ENCODE measurements around the gene SYNE4. TPM values are rescaled to one million over a fixed set of nuclear protein-coding genes. Genes with fewer than 3 reads are reported as not detected.
A peak's percentile ranks its signal among the peaks of the same experiment; 100 is the strongest.

Gene SYNE4
- total and polyA plus RNA-seq, 3 donors from 2014 or later: 0.68 to 1.8 (median 1.3) TPM

- intact Hi-C loops (cut with DNase I; ENCODE audit: low total_unique reads): no loop called here
- Histone ChIP-seq H3K9me3 (no peaks in the 10 kb centered on the region), H3K36me3 (ENCODE audit: low read depth, missing control alignments) (no peaks in the 10 kb centered on the region), H3K27me3 (no peaks in the 10 kb centered on the region), H3K27ac (peak within 1 kb of the TSS; percentile 59 to 77), H3K4me1 (peaks cover 13% of the 10 kb centered on the region), H3K4me3 (peak within 1 kb of the TSS; percentile 80 to 92)
- WGBS, 2 donors: 0% methylated on average over 6 to 45 of the region's 97 CpGs
- DNase-seq: peak; percentile 98
- TF ChIP-seq POLR2A (IDR thresholded peaks at IDR 0.05): no peak
- TF ChIP-seq, protein P1, sequence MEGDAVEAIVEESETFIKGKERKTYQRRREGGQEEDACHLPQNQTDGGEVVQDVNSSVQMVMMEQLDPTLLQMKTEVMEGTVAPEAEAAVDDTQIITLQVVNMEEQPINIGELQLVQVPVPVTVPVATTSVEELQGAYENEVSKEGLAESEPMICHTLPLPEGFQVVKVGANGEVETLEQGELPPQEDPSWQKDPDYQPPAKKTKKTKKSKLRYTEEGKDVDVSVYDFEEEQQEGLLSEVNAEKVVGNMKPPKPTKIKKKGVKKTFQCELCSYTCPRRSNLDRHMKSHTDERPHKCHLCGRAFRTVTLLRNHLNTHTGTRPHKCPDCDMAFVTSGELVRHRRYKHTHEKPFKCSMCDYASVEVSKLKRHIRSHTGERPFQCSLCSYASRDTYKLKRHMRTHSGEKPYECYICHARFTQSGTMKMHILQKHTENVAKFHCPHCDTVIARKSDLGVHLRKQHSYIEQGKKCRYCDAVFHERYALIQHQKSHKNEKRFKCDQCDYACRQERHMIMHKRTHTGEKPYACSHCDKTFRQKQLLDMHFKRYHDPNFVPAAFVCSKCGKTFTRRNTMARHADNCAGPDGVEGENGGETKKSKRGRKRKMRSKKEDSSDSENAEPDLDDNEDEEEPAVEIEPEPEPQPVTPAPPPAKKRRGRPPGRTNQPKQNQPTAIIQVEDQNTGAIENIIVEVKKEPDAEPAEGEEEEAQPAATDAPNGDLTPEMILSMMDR (IDR thresholded peaks at IDR 0.05): no peak
These were observed 13.3 kb downstream of the SYNE4 start, which contains the start of gene SDHAF1 for GRCh38 chr19:35995048-35995993. Gene SDHAF1, plus strand, starts transcription at chr19:35995188. Its CDS starts 87 bp downstream, at chr19:35995275.

DNA sequence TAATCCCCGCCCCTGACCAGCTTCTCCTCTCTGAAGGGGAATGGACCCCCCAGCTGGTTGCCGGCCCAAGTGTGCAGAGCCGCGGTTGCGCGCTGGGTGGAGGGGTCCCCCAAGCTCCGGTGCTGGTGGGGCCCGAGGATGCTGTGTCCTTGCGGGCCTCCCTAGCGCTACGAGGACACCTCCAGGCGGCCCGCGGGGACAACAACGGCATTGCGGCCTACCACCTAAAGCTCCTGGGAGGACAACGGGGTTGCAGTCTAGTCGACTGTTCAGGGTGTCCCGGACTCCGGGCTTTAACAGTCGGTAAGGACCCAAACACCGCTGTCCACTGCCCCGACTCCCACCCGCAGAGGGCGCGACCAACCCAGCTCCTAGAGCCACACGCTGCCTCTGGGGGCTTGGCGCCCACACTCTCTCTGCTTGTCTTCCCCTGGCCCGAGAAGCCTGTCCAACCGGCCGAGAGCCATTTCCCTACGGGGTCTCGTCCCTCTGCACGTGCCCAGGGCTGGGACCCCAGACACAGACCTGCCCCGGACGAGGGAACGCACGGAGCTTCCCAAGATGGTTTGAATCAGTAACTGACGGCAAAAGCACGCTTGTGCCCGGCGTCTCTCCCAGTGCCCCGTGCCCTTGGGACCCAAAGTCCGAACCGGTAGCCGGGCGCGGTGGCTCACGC is 14.6 kb downstream of the SYNE4 start:
- Histone ChIP-seq H3K36me3 (ENCODE audit: low read depth, missing control alignments) (no peaks in the 10 kb centered on the region), H3K27ac (peak overlapping the region; percentile 59 to 77), H3K9me3 (no peaks in the 10 kb centered on the region), H3K4me1 (peaks cover 13% of the 10 kb centered on the region), H3K4me3 (peak overlapping the region; percentile 80 to 92), H3K27me3 (no peaks in the 10 kb centered on the region)
- intact Hi-C loops (cut with DNase I; ENCODE audit: low total_unique reads): no loop called here
- TF ChIP-seq POLR2A (IDR thresholded peaks at IDR 0.05): no peak
- TF ChIP-seq, protein P1 (IDR thresholded peaks at IDR 0.05): no peak
- no peak for DNase-seq
- WGBS, 2 donors: 15 to 24% methylated on average over 22 to 48 of the region's 49 CpGs

- Histone ChIP-seq H3K36me3 (ENCODE audit: low read depth, missing control alignments) (no peaks in the 10 kb centered on the region), H3K4me1 (peaks cover 13% of the 10 kb centered on the region), H3K9me3 (no peaks in the 10 kb centered on the region), H3K27me3 (no peaks in the 10 kb centered on the region), H3K27ac (no peak overlapping the region), H3K4me3 (no peak overlapping the region)
- TF ChIP-seq, protein P1 (IDR thresholded peaks at IDR 0.05): no peak
- TF ChIP-seq POLR2A (IDR thresholded peaks at IDR 0.05): no peak
- WGBS, 2 donors: 82 to 87% methylated on average over 8 of the region's 8 CpGs
- no peak for DNase-seq
- intact Hi-C loops (cut with DNase I; ENCODE audit: low total_unique reads): no loop called here
These were observed 15.5 kb downstream of the SYNE4 start for GRCh38 chr19:35992907-35993765.

DNA sequence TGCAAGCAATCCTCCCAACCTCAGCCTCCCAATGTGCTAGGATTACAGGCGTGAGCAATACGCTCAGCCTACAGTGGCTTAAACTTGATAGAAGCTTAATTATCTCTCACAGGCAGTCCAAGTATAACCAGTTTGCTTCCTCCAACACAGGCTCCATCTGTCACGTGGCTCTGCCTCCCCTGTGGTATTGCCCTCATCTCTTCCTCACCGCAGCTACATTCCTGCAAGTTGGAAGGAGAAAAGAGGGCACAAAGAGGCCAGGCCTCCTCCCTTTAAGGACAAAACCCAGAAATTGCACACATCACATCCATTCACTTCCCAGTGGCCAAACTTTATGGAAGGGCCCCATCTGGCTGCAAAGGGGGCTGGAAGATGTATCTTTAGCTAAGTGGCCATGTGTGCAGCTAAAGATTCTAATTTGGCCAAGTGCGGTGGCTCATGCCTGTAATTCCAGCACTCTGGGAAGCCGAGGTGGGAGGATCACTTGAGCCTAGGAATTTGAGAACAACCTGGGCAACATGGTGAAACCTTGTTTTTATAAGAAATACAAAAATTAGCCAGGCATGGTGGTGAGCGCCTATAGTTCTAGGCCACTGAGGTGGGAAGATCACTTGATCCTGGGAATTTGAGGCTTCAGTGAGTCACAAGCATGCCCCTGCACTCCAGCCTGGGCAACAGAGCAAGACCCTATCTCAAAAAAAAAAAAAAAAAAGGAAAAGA is 16.7 kb downstream of the SYNE4 start:
- H3K4me1 ChIP-seq: peaks cover 13% of the 10 kb centered on the region
- no peak overlapping the region for H3K4me3 ChIP-seq
- no peak overlapping the region for H3K27ac ChIP-seq
- intact Hi-C loops (cut with DNase I; ENCODE audit: low total_unique reads): no loop called here
- 77 to 78% methylated on average over 7 of the region's 7 CpGs for WGBS, 2 donors
- H3K36me3 ChIP-seq (ENCODE audit: low read depth, missing control alignments): no peaks in the 10 kb centered on the region
- no peak for TF ChIP-seq POLR2A (IDR thresholded peaks at IDR 0.05)
- TF ChIP-seq, protein P1 (IDR thresholded peaks at IDR 0.05): no peak
- H3K27me3 ChIP-seq: no peaks in the 10 kb centered on the region
- no peaks in the 10 kb centered on the region for H3K9me3 ChIP-seq
- no peak for DNase-seq

All from testis (tissue), 3 donors.